ENCODE measurements around the gene DUSP23.

DNA sequence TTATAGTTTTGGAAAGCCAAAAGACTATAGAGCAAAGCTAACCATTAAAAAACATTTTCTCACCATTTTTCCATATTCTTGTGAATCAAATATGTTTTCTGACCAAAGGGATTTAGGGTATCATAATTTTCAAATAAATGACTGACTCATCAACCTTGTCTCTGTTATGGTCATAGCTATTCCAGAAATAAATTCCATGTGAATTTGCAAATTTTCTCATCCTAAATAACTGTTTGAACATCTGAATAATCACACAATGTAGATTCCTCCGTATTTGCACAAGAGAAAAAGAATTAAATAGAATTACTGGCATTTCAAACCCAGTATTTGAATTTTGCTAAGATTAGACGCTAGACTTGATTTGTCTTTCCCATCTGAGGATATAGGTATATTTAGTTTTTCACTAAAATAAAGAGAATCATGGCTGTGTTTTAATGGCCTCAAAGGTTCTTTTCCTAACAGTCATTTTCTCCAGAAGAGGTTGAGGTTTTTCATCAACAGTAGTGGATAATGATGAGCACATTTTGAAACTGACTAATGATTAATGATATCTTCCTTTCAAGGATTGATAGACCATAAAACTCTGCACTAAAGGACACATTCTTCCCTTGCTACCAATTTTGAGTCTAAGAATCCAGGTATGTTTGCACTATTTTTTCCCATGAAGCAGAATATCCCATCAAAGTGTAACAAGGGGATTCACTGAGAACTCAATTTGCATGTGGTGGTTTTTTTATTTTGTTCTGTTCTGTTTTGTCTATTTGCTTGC lies 9.5 kb upstream of the DUSP23 start:
- TF ChIP-seq, protein P1, sequence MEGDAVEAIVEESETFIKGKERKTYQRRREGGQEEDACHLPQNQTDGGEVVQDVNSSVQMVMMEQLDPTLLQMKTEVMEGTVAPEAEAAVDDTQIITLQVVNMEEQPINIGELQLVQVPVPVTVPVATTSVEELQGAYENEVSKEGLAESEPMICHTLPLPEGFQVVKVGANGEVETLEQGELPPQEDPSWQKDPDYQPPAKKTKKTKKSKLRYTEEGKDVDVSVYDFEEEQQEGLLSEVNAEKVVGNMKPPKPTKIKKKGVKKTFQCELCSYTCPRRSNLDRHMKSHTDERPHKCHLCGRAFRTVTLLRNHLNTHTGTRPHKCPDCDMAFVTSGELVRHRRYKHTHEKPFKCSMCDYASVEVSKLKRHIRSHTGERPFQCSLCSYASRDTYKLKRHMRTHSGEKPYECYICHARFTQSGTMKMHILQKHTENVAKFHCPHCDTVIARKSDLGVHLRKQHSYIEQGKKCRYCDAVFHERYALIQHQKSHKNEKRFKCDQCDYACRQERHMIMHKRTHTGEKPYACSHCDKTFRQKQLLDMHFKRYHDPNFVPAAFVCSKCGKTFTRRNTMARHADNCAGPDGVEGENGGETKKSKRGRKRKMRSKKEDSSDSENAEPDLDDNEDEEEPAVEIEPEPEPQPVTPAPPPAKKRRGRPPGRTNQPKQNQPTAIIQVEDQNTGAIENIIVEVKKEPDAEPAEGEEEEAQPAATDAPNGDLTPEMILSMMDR (IDR thresholded peaks at IDR 0.05; ENCODE audit: low read depth, low read length) = no peak
- no peak for TF ChIP-seq EZH2phosphoT487 (IDR thresholded peaks at IDR 0.05; ENCODE audit: low read depth)

All from OCI-LY3 (cell line).